GM21576 (cell line): ENCODE measurements around the gene SLC37A1.

Source experiments
- ATAC-seq: cut with Tn5 transposase; IDR thresholded peaks from one replicate; pipeline ENCODE4 v1.9.1; 2021; ENCODE audit warnings: mild to moderate bottlenecking, moderate library complexity; ENCODE audit not compliant: unreplicated experiment

Gene SLC37A1

GRCh38 chr21:42525676-42526378 lies 12.2 kb downstream of the SLC37A1 start:
- no peak for ATAC-seq

GRCh38 chr21:42526379-42526727 lies 12.7 kb downstream of the SLC37A1 start:
- no peak for ATAC-seq

GRCh38 chr21:42527127-42527488 lies 13.5 kb downstream of the SLC37A1 start:
- no peak for ATAC-seq

- peak; percentile 34 for ATAC-seq
These were observed 14.0 kb downstream of the SLC37A1 start for GRCh38 chr21:42527489-42528158.

- ATAC-seq = no peak
These were observed 16.5 kb downstream of the SLC37A1 start for GRCh38 chr21:42530167-42530518.

GRCh38 chr21:42531771-42532170 lies 18.1 kb downstream of the SLC37A1 start:
- ATAC-seq = no peak

GRCh38 chr21:42532466-42533181 lies 19.0 kb downstream of the SLC37A1 start:
- no peak for ATAC-seq

- ATAC-seq = no peak
These were observed 19.8 kb downstream of the SLC37A1 start for GRCh38 chr21:42533306-42533962.

- ATAC-seq = no peak
These were observed 20.3 kb downstream of the SLC37A1 start for GRCh38 chr21:42533963-42534355.

- peak; percentile 45 for ATAC-seq
These were observed 21.0 kb downstream of the SLC37A1 start for GRCh38 chr21:42534421-42535378.

GRCh38 chr21:42535602-42536171 lies 22.0 kb downstream of the SLC37A1 start:
- no peak for ATAC-seq

GRCh38 chr21:42536601-42537000 lies 22.9 kb downstream of the SLC37A1 start:
- ATAC-seq = no peak

GRCh38 chr21:42537106-42537742 lies 23.6 kb downstream of the SLC37A1 start:
- ATAC-seq = no peak

GRCh38 chr21:42538479-42539275 lies 25.0 kb downstream of the SLC37A1 start:
- ATAC-seq = no peak

- ATAC-seq = no peak
These were observed 25.7 kb downstream of the SLC37A1 start for GRCh38 chr21:42539342-42539741.

GRCh38 chr21:42539931-42540343 lies 26.3 kb downstream of the SLC37A1 start:
- ATAC-seq = no peak

- ATAC-seq = no peak
These were observed 26.7 kb downstream of the SLC37A1 start for GRCh38 chr21:42540396-42540795.

GRCh38 chr21:42541174-42541573 lies 27.5 kb downstream of the SLC37A1 start:
- ATAC-seq = no peak

- ATAC-seq = no peak
These were observed 28.0 kb downstream of the SLC37A1 start for GRCh38 chr21:42541618-42542017.
